ENCODE data around the gene TRIM2.

The TRIM2 gene

GRCh38 chr4:153241970-153242838 lies 38.0 kb downstream of the TRIM2 start:
- in situ Hi-C loops (cut with HindIII; ENCODE audit: low pct_ligation_motif_present, low pct_unique_long_range_greater_than_20kb, low sequenced_read_pairs): no loop called here
- DNase-seq: no peak

GRCh38 chr4:153242839-153243324 lies 38.6 kb downstream of the TRIM2 start:
- in situ Hi-C loops (cut with HindIII; ENCODE audit: low pct_ligation_motif_present, low pct_unique_long_range_greater_than_20kb, low sequenced_read_pairs): no loop called here
- no peak for DNase-seq

- in situ Hi-C loops (cut with HindIII; ENCODE audit: low pct_ligation_motif_present, low pct_unique_long_range_greater_than_20kb, low sequenced_read_pairs): no loop called here
- no peak for DNase-seq
Observed at GRCh38 chr4:153243468-153243867, 39.2 kb downstream of the TRIM2 start.

GRCh38 chr4:153244969-153245368 lies 40.7 kb downstream of the TRIM2 start:
- no peak for DNase-seq
- in situ Hi-C loops (cut with HindIII; ENCODE audit: low pct_ligation_motif_present, low pct_unique_long_range_greater_than_20kb, low sequenced_read_pairs): no loop called here

GRCh38 chr4:153245775-153246174 lies 41.5 kb downstream of the TRIM2 start:
- in situ Hi-C loops (cut with HindIII; ENCODE audit: low pct_ligation_motif_present, low pct_unique_long_range_greater_than_20kb, low sequenced_read_pairs): no loop called here
- no peak for DNase-seq

- no peak for DNase-seq
- in situ Hi-C loops (cut with HindIII; ENCODE audit: low pct_ligation_motif_present, low pct_unique_long_range_greater_than_20kb, low sequenced_read_pairs): no loop called here
Observed at GRCh38 chr4:153246446-153247115, 42.3 kb downstream of the TRIM2 start.

GRCh38 chr4:153247116-153247490 lies 42.9 kb downstream of the TRIM2 start:
- no peak for DNase-seq
- in situ Hi-C loops (cut with HindIII; ENCODE audit: low pct_ligation_motif_present, low pct_unique_long_range_greater_than_20kb, low sequenced_read_pairs): no loop called here

GRCh38 chr4:153248641-153249198 lies 44.5 kb downstream of the TRIM2 start:
- in situ Hi-C loops (cut with HindIII; ENCODE audit: low pct_ligation_motif_present, low pct_unique_long_range_greater_than_20kb, low sequenced_read_pairs): no loop called here
- no peak for DNase-seq

GRCh38 chr4:153249199-153250041 lies 45.2 kb downstream of the TRIM2 start:
- in situ Hi-C loops (cut with HindIII; ENCODE audit: low pct_ligation_motif_present, low pct_unique_long_range_greater_than_20kb, low sequenced_read_pairs): no loop called here
- DNase-seq: peak; percentile 86

GRCh38 chr4:153252122-153252521 lies 47.9 kb downstream of the TRIM2 start:
- no peak for DNase-seq
- in situ Hi-C loops (cut with HindIII; ENCODE audit: low pct_ligation_motif_present, low pct_unique_long_range_greater_than_20kb, low sequenced_read_pairs): no loop called here

- in situ Hi-C loops (cut with HindIII; ENCODE audit: low pct_ligation_motif_present, low pct_unique_long_range_greater_than_20kb, low sequenced_read_pairs): no loop called here
- DNase-seq: no peak
Observed at GRCh38 chr4:153255233-153255632, 51.0 kb downstream of the TRIM2 start.

GRCh38 chr4:153257151-153257620 lies 52.9 kb downstream of the TRIM2 start:
- in situ Hi-C loops (cut with HindIII; ENCODE audit: low pct_ligation_motif_present, low pct_unique_long_range_greater_than_20kb, low sequenced_read_pairs): no loop called here

GRCh38 chr4:153257991-153258390 lies 53.7 kb downstream of the TRIM2 start:
- in situ Hi-C loops (cut with HindIII; ENCODE audit: low pct_ligation_motif_present, low pct_unique_long_range_greater_than_20kb, low sequenced_read_pairs): no loop called here
- no peak for DNase-seq

More at GRCh38 chr4:153257151-153257620, 52.9 kb downstream of the TRIM2 start:
- DNase-seq: peak; percentile 47

- in situ Hi-C loops (cut with HindIII; ENCODE audit: low pct_ligation_motif_present, low pct_unique_long_range_greater_than_20kb, low sequenced_read_pairs): no loop called here
- DNase-seq: no peak
Observed at GRCh38 chr4:153258750-153259149, 54.5 kb downstream of the TRIM2 start.

GRCh38 chr4:153259661-153260060 lies 55.4 kb downstream of the TRIM2 start:
- no peak for DNase-seq
- in situ Hi-C loops (cut with HindIII; ENCODE audit: low pct_ligation_motif_present, low pct_unique_long_range_greater_than_20kb, low sequenced_read_pairs): no loop called here

- in situ Hi-C loops (cut with HindIII; ENCODE audit: low pct_ligation_motif_present, low pct_unique_long_range_greater_than_20kb, low sequenced_read_pairs): no loop called here
Observed at GRCh38 chr4:153260132-153260531, 55.9 kb downstream of the TRIM2 start.

GRCh38 chr4:153260553-153261300 lies 56.5 kb downstream of the TRIM2 start:
- in situ Hi-C loops (cut with HindIII; ENCODE audit: low pct_ligation_motif_present, low pct_unique_long_range_greater_than_20kb, low sequenced_read_pairs): no loop called here
- DNase-seq: no peak

More at GRCh38 chr4:153260132-153260531, 55.9 kb downstream of the TRIM2 start:
- DNase-seq: no peak

GRCh38 chr4:153261461-153261860 lies 57.2 kb downstream of the TRIM2 start:
- no peak for DNase-seq
- in situ Hi-C loops (cut with HindIII; ENCODE audit: low pct_ligation_motif_present, low pct_unique_long_range_greater_than_20kb, low sequenced_read_pairs): no loop called here

Measured in ACHN (cell line).